OCI-LY3 (cell line): ENCODE measurements around the gene ACTBL2.

Experiments used
- CTCF ChIP-seq: fragments of 200-600, 300-600 bp; sonication (generic); IDR thresholded peaks from 2 replicates; pipeline ENCODE4 v1.5.1; 2014; ENCODE audit warnings: antibody characterized with exemption, low read length, low read depth
- EZH2phosphoT487 ChIP-seq: fragments of 200-600 bp; shearing (Covaris generic); IDR thresholded peaks from 2 replicates; pipeline ENCODE4 v1.6.1; 2018; ENCODE audit warnings: antibody characterized with exemption, mixed run types, low read depth

GRCh38 chr5:57436586-57436985, 46.0 kb downstream of the ACTBL2 start:
- TF ChIP-seq CTCF (no peak), EZH2phosphoT487 (no peak)
